Measurements from ENCODE around the gene PITPNC1.
"Not testable (repeated sequence)": the region's sequence is repeated elsewhere in the genome, so short reads cannot be mapped to it uniquely, and the experiment has no call there.

The PITPNC1 gene

GRCh38 chr17:67647482-67647881 lies 270.4 kb downstream of the PITPNC1 start:
- DNase-seq (ENCODE audit: low read depth in 2 of 2): no peak

GRCh38 chr17:67648032-67648905 lies 271.2 kb downstream of the PITPNC1 start:
- DNase-seq (ENCODE audit: low read depth in 2 of 2): no peak

DNA sequence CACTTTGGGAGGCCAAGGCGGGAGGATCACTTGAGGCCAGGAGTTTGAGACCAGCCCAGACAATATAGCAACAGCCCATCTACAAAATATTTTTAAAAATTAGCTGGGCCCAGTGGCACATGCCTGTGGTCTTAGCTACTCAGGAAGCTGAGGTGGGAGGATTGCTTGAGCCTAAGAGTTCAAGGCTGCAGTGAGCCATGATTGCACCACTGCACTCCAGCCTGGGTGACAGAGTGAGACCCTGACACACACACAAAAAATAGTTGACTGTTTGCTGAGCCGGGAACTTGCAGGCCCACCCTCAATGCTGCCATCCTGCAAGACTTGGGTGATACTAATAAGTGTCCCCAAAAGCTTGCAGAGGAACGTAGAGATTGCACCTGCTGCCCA lies 271.8 kb downstream of the PITPNC1 start:
- not testable (repeated sequence) for DNase-seq (ENCODE audit: low read depth in 2 of 2)

- no peak for DNase-seq (ENCODE audit: low read depth in 2 of 2)
These were observed 272.8 kb downstream of the PITPNC1 start for GRCh38 chr17:67649891-67650290.

GRCh38 chr17:67651218-67651579 lies 274.1 kb downstream of the PITPNC1 start:
- not testable (repeated sequence) for DNase-seq (ENCODE audit: low read depth in 2 of 2)

- DNase-seq (ENCODE audit: low read depth in 2 of 2): no peak
These were observed 275.4 kb downstream of the PITPNC1 start for GRCh38 chr17:67652433-67652832.

- DNase-seq (ENCODE audit: low read depth in 2 of 2): no peak
These were observed 278.5 kb downstream of the PITPNC1 start for GRCh38 chr17:67655478-67656148.

DNA sequence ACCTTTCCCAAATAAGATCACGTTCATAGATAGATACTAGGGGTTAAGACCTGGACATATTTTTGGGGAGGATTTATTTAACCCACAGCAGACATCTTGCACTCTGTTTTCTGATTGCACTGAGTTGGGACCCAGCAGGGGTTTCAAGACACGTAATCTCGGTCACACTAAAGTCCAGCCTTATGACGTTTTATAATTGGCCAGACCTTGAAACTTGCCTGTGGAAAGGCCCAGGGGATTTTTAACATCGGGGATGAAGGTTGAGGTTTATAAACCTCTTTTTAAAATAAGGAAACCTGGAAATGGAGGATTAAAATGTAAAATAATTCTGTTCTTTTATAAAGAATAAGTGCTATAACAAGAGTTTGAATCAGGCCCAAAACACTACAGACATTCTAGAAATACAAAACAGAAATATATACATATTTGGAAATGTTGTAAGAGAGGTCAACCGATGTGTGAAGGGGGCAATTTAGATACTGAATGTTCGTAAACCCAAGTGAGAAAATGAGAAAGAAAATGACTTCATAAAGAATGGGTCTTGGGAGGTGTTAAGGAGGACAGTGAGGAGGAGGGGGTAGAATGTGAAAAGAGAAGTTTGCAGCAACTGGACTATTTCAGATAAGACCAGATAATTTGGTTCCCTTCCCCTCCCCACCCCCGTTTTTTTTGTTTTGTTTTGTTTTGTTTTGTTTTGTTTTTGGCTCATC lies 279.6 kb downstream of the PITPNC1 start:
- no peak for DNase-seq (ENCODE audit: low read depth in 2 of 2)

DNA sequence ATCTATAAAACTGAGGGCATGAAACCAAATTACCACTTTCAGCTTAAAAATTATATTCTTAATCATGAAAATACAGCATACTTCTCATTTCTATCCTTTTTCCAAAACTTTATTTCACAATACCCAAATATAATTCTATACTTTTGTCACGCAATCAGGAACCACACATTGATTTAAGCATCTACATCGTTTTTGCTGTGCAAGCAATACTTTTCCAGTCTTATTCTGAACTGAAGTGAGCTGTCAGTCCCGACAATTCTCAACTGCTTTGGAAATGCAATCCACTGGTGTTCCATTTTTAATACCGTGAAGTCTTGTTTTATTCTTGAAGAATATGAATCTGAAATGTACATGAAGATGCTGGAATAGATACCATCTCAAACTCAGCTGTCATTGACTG lies 280.5 kb downstream of the PITPNC1 start:
- DNase-seq (ENCODE audit: low read depth in 2 of 2): no peak

DNA sequence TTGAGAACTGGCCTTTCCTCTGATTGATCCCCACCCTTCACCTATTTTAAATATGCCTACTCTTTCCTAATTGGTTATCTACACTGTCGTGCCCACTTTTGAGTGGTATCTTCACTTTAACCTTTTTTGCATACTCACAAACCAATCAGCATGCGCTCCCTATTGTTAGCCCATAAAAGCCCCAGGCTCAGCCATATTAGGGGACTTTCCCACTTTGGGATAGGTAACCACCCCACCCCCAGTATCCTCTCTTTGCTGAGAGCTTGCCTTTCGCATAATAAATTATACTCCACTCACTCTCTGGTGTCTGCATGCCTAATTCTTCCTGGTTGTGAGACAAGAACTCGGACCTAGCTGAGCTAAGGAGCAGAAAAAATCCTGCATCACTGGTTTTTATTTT lies 281.2 kb downstream of the PITPNC1 start:
- DNase-seq (ENCODE audit: low read depth in 2 of 2): no peak

- DNase-seq (ENCODE audit: low read depth in 2 of 2): no peak
These were observed 281.9 kb downstream of the PITPNC1 start for GRCh38 chr17:67659028-67659427.

- no peak for DNase-seq (ENCODE audit: low read depth in 2 of 2)
These were observed 285.6 kb downstream of the PITPNC1 start for GRCh38 chr17:67662712-67663111.

- DNase-seq (ENCODE audit: low read depth in 2 of 2): no peak
These were observed 286.4 kb downstream of the PITPNC1 start for GRCh38 chr17:67663457-67663856.

DNA sequence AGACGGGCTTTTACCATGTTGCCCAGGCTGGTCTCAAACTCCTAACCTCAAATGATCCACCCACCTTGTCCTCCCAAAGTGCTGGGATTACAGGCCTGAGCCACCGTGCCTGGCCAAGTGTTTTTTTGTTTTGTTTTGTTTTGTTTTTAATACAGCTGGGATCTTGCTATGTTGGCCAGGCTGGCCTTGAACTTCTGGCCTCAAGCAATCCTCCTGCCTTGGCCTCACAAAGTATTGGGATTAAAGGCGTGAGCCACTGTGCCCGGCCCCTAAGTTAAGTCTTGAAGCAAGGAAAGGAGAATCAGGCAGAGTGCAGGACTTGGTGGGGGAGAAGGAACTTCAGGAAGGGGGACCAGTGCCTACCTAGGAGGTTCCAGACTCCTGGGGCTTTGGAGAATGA lies 288.9 kb downstream of the PITPNC1 start:
- DNase-seq (ENCODE audit: low read depth in 2 of 2): no peak

- DNase-seq (ENCODE audit: low read depth in 2 of 2): no peak
These were observed 289.6 kb downstream of the PITPNC1 start for GRCh38 chr17:67666710-67667109.

DNA sequence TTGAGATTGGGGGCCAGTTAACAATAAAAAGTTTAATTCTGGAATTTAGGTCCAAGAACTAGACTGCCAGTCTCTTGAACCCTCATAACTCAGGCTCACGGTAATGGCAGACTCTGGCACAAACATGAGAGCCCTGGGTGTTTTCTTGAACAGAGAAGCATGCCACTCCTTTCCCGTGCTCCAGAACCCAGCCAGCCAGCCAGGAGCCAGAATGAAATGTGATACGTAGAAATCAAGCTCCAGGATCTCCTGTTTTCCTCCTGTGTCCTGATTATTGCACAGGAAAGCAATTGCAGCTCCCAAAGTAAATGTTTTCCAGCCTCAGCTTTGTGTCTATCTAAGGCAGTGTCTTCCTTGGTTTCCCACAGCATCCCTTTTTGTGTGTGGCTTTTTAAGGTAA lies 294.4 kb downstream of the PITPNC1 start:
- no peak for DNase-seq (ENCODE audit: low read depth in 2 of 2)

DNA sequence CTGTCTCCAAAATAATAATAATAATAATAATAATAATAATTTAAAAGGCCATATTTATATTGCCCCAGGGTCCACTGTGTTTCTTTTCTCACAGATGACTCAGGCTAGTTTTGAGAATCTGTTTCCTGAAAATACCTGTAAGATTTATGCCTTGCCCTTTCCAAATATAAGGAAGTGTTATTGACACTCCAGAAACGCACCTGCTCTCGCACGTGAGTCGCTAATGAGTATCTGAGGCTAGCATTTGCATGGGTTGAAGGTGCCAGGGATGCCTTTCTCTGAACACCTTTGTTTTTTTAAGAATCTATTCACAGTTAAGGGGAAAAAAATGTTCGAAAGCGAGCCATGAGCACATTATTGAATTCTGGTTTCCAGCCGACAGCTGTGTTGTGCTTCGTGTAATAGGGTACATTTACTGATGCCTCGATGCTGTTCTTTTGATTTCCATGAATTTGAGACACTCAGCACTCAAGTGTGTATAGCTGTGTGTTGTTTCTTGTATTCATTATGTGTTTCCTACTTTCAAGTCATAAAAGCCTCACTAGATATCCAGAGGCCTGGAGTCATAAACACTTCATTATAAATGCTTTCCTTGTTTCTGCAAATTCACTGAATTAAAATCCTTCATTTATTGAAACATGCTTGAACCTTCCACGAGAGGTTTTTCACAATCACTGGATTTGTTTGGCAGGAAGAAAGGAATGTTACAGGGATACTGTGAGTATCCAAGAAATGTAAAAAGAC lies 295.7 kb downstream of the PITPNC1 start:
- no peak for DNase-seq (ENCODE audit: low read depth in 2 of 2)

- no peak for DNase-seq (ENCODE audit: low read depth in 2 of 2)
These were observed 298.4 kb downstream of the PITPNC1 start for GRCh38 chr17:67675481-67675880.

DNA sequence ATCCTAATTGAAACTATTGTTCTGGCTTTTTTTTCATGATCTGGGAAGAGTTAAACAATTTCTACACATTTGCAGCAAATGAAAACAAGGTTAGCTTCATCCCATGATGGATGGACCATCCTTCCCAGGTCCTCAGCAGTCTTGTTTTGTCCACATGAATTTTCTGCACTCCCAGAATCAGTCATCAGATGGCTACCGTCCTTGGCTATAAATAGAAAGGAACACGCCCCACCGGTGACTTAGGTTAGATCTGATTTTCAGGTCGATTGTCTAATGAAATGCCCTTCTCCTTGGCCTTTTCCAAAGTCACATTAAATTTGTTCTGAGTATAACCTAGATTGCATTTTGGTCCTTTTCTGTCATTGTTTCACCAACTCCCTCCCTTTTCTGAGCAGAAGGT lies 299.2 kb downstream of the PITPNC1 start:
- DNase-seq (ENCODE audit: low read depth in 2 of 2): no peak

- DNase-seq (ENCODE audit: low read depth in 2 of 2): no peak
These were observed 301.3 kb downstream of the PITPNC1 start for GRCh38 chr17:67678414-67678813.

GRCh38 chr17:67679225-67679624 lies 302.1 kb downstream of the PITPNC1 start:
- DNase-seq (ENCODE audit: low read depth in 2 of 2): no peak

DNA sequence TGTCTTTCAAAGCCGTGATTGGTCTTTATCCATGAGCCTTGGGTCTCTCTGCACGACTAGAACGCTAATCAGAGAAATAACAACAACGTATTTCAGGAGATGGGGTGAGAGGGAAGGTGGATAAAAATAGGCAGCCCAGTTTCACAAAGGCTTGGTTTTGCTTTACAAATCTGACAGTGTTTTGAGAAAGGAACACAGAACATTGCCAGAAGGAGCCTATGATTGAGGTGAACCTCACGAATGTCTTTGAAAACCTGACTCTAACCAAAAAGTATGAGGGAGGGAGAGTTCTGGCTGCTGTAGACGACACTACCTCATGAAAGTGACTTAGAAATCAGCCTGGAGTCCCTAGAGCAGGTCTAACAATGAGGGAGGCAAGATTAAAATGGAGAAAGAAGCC lies 302.6 kb downstream of the PITPNC1 start:
- no peak for DNase-seq (ENCODE audit: low read depth in 2 of 2)

All from activated CD4-positive, alpha-beta T cell treated with anti-CD3 and anti-CD28 coated beads for 24 hours (primary cell).